Hippocampal formation (tissue), 2 donors: ENCODE measurements around the gene CNGB1.

Source experiments
- DNase-seq, 2 donors: peaks; one replicate each; lab custom pipeline; 2025; lab: John Stamatoyannopoulos, UW

CNGB1 gene

GRCh38 chr16:57972306-57972705, 1.4 kb upstream of the CNGB1 start:
- DNase-seq: no peak

- no peak for DNase-seq
These were observed 920 bp upstream of the CNGB1 start for GRCh38 chr16:57971848-57972247.

- DNase-seq: no peak
These were observed 609 bp downstream of the CNGB1 start for GRCh38 chr16:57970319-57970718.

- DNase-seq: no peak
These were observed 1.3 kb downstream of the CNGB1 start for GRCh38 chr16:57969451-57970123.

- DNase-seq: no peak
These were observed 3.0 kb downstream of the CNGB1 start for GRCh38 chr16:57967916-57968315.

- DNase-seq: no peak
These were observed 3.9 kb downstream of the CNGB1 start for GRCh38 chr16:57966986-57967385.

GRCh38 chr16:57966204-57966771, 4.6 kb downstream of the CNGB1 start:
- DNase-seq: no peak

- DNase-seq: no peak
These were observed 6.7 kb downstream of the CNGB1 start for GRCh38 chr16:57964157-57964700.

GRCh38 chr16:57962756-57963155, 8.2 kb downstream of the CNGB1 start:
- no peak for DNase-seq

- no peak for DNase-seq
These were observed 8.9 kb downstream of the CNGB1 start for GRCh38 chr16:57962046-57962445.

- no peak for DNase-seq
These were observed 9.4 kb downstream of the CNGB1 start for GRCh38 chr16:57961538-57961937.

GRCh38 chr16:57960826-57961472, 10.0 kb downstream of the CNGB1 start:
- no peak for DNase-seq

- no peak for DNase-seq
These were observed 10.6 kb downstream of the CNGB1 start for GRCh38 chr16:57960310-57960709.

- no peak for DNase-seq
These were observed 11.1 kb downstream of the CNGB1 start for GRCh38 chr16:57959804-57960203.

GRCh38 chr16:57959121-57959520, 11.8 kb downstream of the CNGB1 start:
- no peak for DNase-seq

- no peak for DNase-seq
These were observed 12.4 kb downstream of the CNGB1 start for GRCh38 chr16:57958544-57958943.

- DNase-seq: no peak
These were observed 13.1 kb downstream of the CNGB1 start for GRCh38 chr16:57957673-57958392.

GRCh38 chr16:57956924-57957672, 13.8 kb downstream of the CNGB1 start:
- no peak for DNase-seq

- no peak for DNase-seq
These were observed 14.6 kb downstream of the CNGB1 start for GRCh38 chr16:57956270-57956808.

GRCh38 chr16:57955572-57956188, 15.2 kb downstream of the CNGB1 start:
- DNase-seq: no peak

- DNase-seq: no peak
These were observed 17.1 kb downstream of the CNGB1 start for GRCh38 chr16:57953857-57954256.
